Spleen (tissue), 11 donors: Measurements from ENCODE around the gene ANKRD44. TPM values are rescaled to one million over a fixed set of nuclear protein-coding genes. Genes with fewer than 3 reads are reported as not detected.

Experiments
- DNase-seq: peaks from one replicate; pipeline ENCODE4 v3.0.0-alpha.2; 2020
- H3K27ac ChIP-seq, 8 donors: fragments of 200-600 bp; sonication (generic) in 7 of 8; 1 replicate in 4 of 8; 2 replicates in 4 of 8; pipeline versions ENCODE4 v1.5.0 to v1.8.0; 2016 to 2021; ENCODE audit warnings: inconsistent platforms in 4 of 8, mild to moderate bottlenecking in 4 of 8, moderate library complexity in 1 of 8
- H3K27me3 ChIP-seq, 7 donors: fragments of 200-600 bp; sonication (generic) in 6 of 7; replicated peaks in 1 of 7; 1 replicate in 4 of 7; 2 replicates in 3 of 7; pipeline versions ENCODE4 v1.5.0 to v1.8.0; 2016 to 2021; ENCODE audit warnings: inconsistent platforms in 3 of 7, mild to moderate bottlenecking in 1 of 7
- H3K36me3 ChIP-seq, 6 donors: fragments of 200-600 bp; sonication (generic) in 5 of 6; 1 replicate in 4 of 6; 2 replicates in 2 of 6; pipeline versions ENCODE4 v1.5.0 to v1.8.0; 2016 to 2021; ENCODE audit warnings: inconsistent platforms in 2 of 6
- H3K4me1 ChIP-seq, 6 donors: fragments of 200-600 bp; sonication (generic) in 5 of 6; 1 replicate in 3 of 6; 2 replicates in 3 of 6; pipeline versions ENCODE4 v1.5.0 to v1.8.0; 2016 to 2021; ENCODE audit warnings: inconsistent platforms in 3 of 6
- H3K4me3 ChIP-seq, 8 donors: fragments of 200-600 bp; sonication (generic) in 7 of 8; 1 replicate in 4 of 8; 2 replicates in 4 of 8; pipeline versions ENCODE4 v1.5.0 to v1.8.0; 2016 to 2021; ENCODE audit warnings: inconsistent platforms in 4 of 8, mild to moderate bottlenecking in 4 of 8, moderate library complexity in 2 of 8
- H3K9me3 ChIP-seq, 8 donors: fragments of 200-600 bp; sonication (generic) in 7 of 8; 1 replicate in 4 of 8; 2 replicates in 4 of 8; pipeline versions ENCODE4 v1.5.0 to v1.8.0; 2016 to 2021; ENCODE audit warnings: inconsistent platforms in 4 of 8
- CTCF ChIP-seq, 11 experiments: fragments of 200-600 bp in 7 of 11; fragments of 450-650 bp in 4 of 11; sonication (generic) in 4 of 11; IDR thresholded peaks in 8 of 11; conservative IDR thresholded peaks in 3 of 11; 1 replicate in 7 of 11; 2 replicates in 4 of 11; pipeline versions ENCODE4 v1.4.0 to v1.8.0; 2016 to 2021; ENCODE audit warnings: antibody characterized with exemption in 11 of 11, inconsistent platforms in 4 of 11, mild to moderate bottlenecking in 1 of 11
- POLR2A ChIP-seq, 3 donors: fragments of 450-650 bp; IDR thresholded peaks; one replicate each; pipeline ENCODE4 v1.5.1; 2017; ENCODE audit warnings: antibody characterized with exemption in 3 of 3, mild to moderate bottlenecking in 1 of 3
- POLR2AphosphoS5 ChIP-seq, 3 donors: sonication (generic); formaldehyde crosslinking; IDR thresholded peaks; one replicate each; pipeline ENCODE4 v1.5.1; 2017; ENCODE audit warnings: antibody characterized with exemption in 3 of 3
- WGBS, 5 donors: extraction: QIAGEN DNeasy Blood & Tissue Kit in 3 of 5; methylation state at CpG; one replicate each; pipeline versions ENCODE4 v1.1.5 to v1.1.7; 2013 to 2018; 5-methylcytosine and 5-hydroxymethylcytosine counted together
- intact Hi-C: fragments of 100-400 bp; cut with DNase I; formaldehyde crosslinking; loops from one replicate; pipeline ENCODE4 v1.15.0; 2023; ENCODE audit warnings: low total_unique reads
- polyA plus RNA-seq, 3 donors: library from polyadenylated mRNA; stranded (reverse); fragments of 200-250 nt; gene quantifications; one replicate each; pipeline ENCODE4 v1.2.1, GENCODE V29; 2013
- total RNA-seq, 7 donors: library from RNA; depleted of rRNA in 3 of 7; stranded (reverse); fragments of >200 nt in 3 of 7; fragmentation: NEBNext Ultra II Directional in 4 of 7; extraction: Animal tissue kit (Norgen Biotek cat#: 25700) in 4 of 7; gene quantifications; one replicate each; pipeline versions ENCODE4 v1.1.0 to v1.2.1, GENCODE V29; 2016 to 2021
- donor health status: healthy with polysubstance abuse.
- donor health status: DM: no; HTN: no; CAD: no; lungs with moderate emphysema.
- donor health status: DM: no; HTN: no; CAD: no.
- donor health status: Bipolar disorder and iron deficiency.
- donor health status: healthy.
- donor health status: DM: no; HTN: no; CAD: no.
- donor health status: DM: yes; HTN: yes; CAD: no.

ANKRD44 gene
- total and polyA plus RNA-seq, 10 donors = 16.0 to 183 (median 140) TPM

- intact Hi-C loops = no loop called here
- peaks cover 0 to 4% (median 0%) of the 10 kb centered on the region in 6 donors for H3K36me3 ChIP-seq
- 68 to 82% (median 70%) methylated on average over 4 of the region's 4 CpGs for WGBS, 5 donors
- H3K9me3 ChIP-seq = no peaks in the 10 kb centered on the region
- TF ChIP-seq CTCF (IDR thresholded peaks at IDR 0.05 in 8 of 11, conservative IDR thresholded peaks at IDR 0.05 in 3 of 11) (no peak), POLR2AphosphoS5 (IDR thresholded peaks at IDR 0.05) (no peak), POLR2A (IDR thresholded peaks at IDR 0.05) (no peak)
- H3K4me3 ChIP-seq = no peak overlapping the region
- H3K4me1 ChIP-seq = peaks cover 12 to 100% (median 62%) of the 10 kb centered on the region in 6 donors
- no peak for DNase-seq
- no peaks in the 10 kb centered on the region for H3K27me3 ChIP-seq
- H3K27ac ChIP-seq = peak overlapping the region in 3 of 8 donors; percentile 3 to 40 (median 10)
Observed at GRCh38 chr2:197229509-197230443, 80.8 kb downstream of the ANKRD44 start.

GRCh38 chr2:197223451-197223850, 87.1 kb downstream of the ANKRD44 start:
- intact Hi-C loops = no loop called here

GRCh38 chr2:197219636-197220035, 90.9 kb downstream of the ANKRD44 start:
- TF ChIP-seq POLR2AphosphoS5 (IDR thresholded peaks at IDR 0.05) (no peak), POLR2A (IDR thresholded peaks at IDR 0.05) (no peak), CTCF (IDR thresholded peaks at IDR 0.05 in 8 of 11, conservative IDR thresholded peaks at IDR 0.05 in 3 of 11) (no peak)
- H3K27me3 ChIP-seq = no peaks in the 10 kb centered on the region
- no peaks in the 10 kb centered on the region for H3K9me3 ChIP-seq
- H3K4me1 ChIP-seq = peaks cover 30 to 100% (median 68%) of the 10 kb centered on the region in 6 donors
- intact Hi-C loops = no loop called here
- DNase-seq = no peak
- peaks cover 0 to 5% (median 0%) of the 10 kb centered on the region in 6 donors for H3K36me3 ChIP-seq
- H3K27ac ChIP-seq = no peak overlapping the region
- WGBS, 5 donors = 81 to 90% (median 88%) methylated on average over 4 of the region's 4 CpGs
- H3K4me3 ChIP-seq = no peak overlapping the region

More at GRCh38 chr2:197223451-197223850, 87.1 kb downstream of the ANKRD44 start:
- WGBS, 5 donors = 81 to 93% (median 92%) methylated on average over 2 of the region's 2 CpGs
- Histone ChIP-seq H3K27ac (peak overlapping the region in 1 of 8 donors; percentile 9), H3K4me1 (peaks cover 0 to 100% (median 50%) of the 10 kb centered on the region in 6 donors), H3K4me3 (no peak overlapping the region), H3K27me3 (no peaks in the 10 kb centered on the region), H3K36me3 (peaks cover 0 to 4% (median 0%) of the 10 kb centered on the region in 6 donors), H3K9me3 (no peaks in the 10 kb centered on the region)
- DNase-seq = no peak
- TF ChIP-seq POLR2AphosphoS5 (IDR thresholded peaks at IDR 0.05) = no peak
- TF ChIP-seq CTCF (IDR thresholded peaks at IDR 0.05 in 8 of 11, conservative IDR thresholded peaks at IDR 0.05 in 3 of 11) = no peak
- TF ChIP-seq POLR2A (IDR thresholded peaks at IDR 0.05) = no peak

GRCh38 chr2:197217541-197217940, 93.0 kb downstream of the ANKRD44 start:
- H3K27me3 ChIP-seq = no peaks in the 10 kb centered on the region
- DNase-seq = no peak
- peaks cover 45 to 100% (median 78%) of the 10 kb centered on the region in 6 donors for H3K4me1 ChIP-seq
- peak overlapping the region; percentile 17 to 93 (median 82) for H3K27ac ChIP-seq
- no peak for TF ChIP-seq POLR2AphosphoS5 (IDR thresholded peaks at IDR 0.05)
- no peak for TF ChIP-seq POLR2A (IDR thresholded peaks at IDR 0.05)
- TF ChIP-seq CTCF (IDR thresholded peaks at IDR 0.05 in 8 of 11, conservative IDR thresholded peaks at IDR 0.05 in 3 of 11) = no peak
- H3K9me3 ChIP-seq = no peaks in the 10 kb centered on the region
- 49 to 80% (median 66%) methylated on average over 2 of the region's 2 CpGs for WGBS, 5 donors
- intact Hi-C loops = no loop called here
- peaks cover 0 to 5% (median 0%) of the 10 kb centered on the region in 6 donors for H3K36me3 ChIP-seq
- no peak overlapping the region for H3K4me3 ChIP-seq
